Stimulated activated naive CD4-positive, alpha-beta T cell treated with Interleukin-2 at 50 U/mL for 16 hours (primary cell): ENCODE data around the gene EPHB1.

ENCODE experiments used
- DNase-seq: peaks from one replicate; lab custom pipeline; 2025; lab: John Stamatoyannopoulos, UW

The EPHB1 gene

GRCh38 chr3:134911586-134912548 lies 116.8 kb downstream of the EPHB1 start:
- DNase-seq: no peak

- DNase-seq: no peak
These were observed 121.4 kb downstream of the EPHB1 start for GRCh38 chr3:134916276-134916961.

- no peak for DNase-seq
These were observed 122.6 kb downstream of the EPHB1 start for GRCh38 chr3:134917631-134918030.

GRCh38 chr3:134918441-134918840 lies 123.4 kb downstream of the EPHB1 start:
- no peak for DNase-seq

- no peak for DNase-seq
These were observed 127.0 kb downstream of the EPHB1 start for GRCh38 chr3:134922101-134922500.

GRCh38 chr3:134922866-134923265 lies 127.8 kb downstream of the EPHB1 start:
- no peak for DNase-seq

- no peak for DNase-seq
These were observed 128.2 kb downstream of the EPHB1 start for GRCh38 chr3:134923286-134923685.

- no peak for DNase-seq
These were observed 132.5 kb downstream of the EPHB1 start for GRCh38 chr3:134927599-134927998.

- no peak for DNase-seq
These were observed 133.3 kb downstream of the EPHB1 start for GRCh38 chr3:134928392-134928791.

GRCh38 chr3:134928819-134929218 lies 133.8 kb downstream of the EPHB1 start:
- DNase-seq: no peak

GRCh38 chr3:134929976-134930375 lies 134.9 kb downstream of the EPHB1 start:
- no peak for DNase-seq

GRCh38 chr3:134931045-134931785 lies 136.2 kb downstream of the EPHB1 start:
- DNase-seq: no peak

- DNase-seq: no peak
These were observed 137.0 kb downstream of the EPHB1 start for GRCh38 chr3:134932035-134932434.

GRCh38 chr3:134933997-134934396 lies 138.9 kb downstream of the EPHB1 start:
- no peak for DNase-seq

- DNase-seq: no peak
These were observed 139.9 kb downstream of the EPHB1 start for GRCh38 chr3:134934933-134935332.

GRCh38 chr3:134937256-134938028 lies 142.4 kb downstream of the EPHB1 start:
- DNase-seq: no peak

GRCh38 chr3:134938029-134938525 lies 143.0 kb downstream of the EPHB1 start:
- DNase-seq: no peak

- no peak for DNase-seq
These were observed 144.9 kb downstream of the EPHB1 start for GRCh38 chr3:134939978-134940377.

- no peak for DNase-seq
These were observed 146.8 kb downstream of the EPHB1 start for GRCh38 chr3:134941820-134942219.

- no peak for DNase-seq
These were observed 149.4 kb downstream of the EPHB1 start for GRCh38 chr3:134944429-134944828.

GRCh38 chr3:134949150-134949549 lies 154.1 kb downstream of the EPHB1 start:
- no peak for DNase-seq
